HepG2 (cell line): Measurements from ENCODE around the gene BCL6. TPM values are rescaled to one million over a fixed set of nuclear protein-coding genes. Genes with fewer than 3 reads are reported as not detected.

Source experiments
- AGO2 ChIP-seq: fragments of 200-400 bp; formaldehyde crosslinking; optimal IDR thresholded peaks from 2 replicates; pipeline ENCODE3; 2017; ENCODE audit warnings: mild to moderate bottlenecking, low read depth, low read length, moderate library complexity
- BCL6 ChIP-seq: IDR thresholded peaks from 2 replicates; pipeline ENCODE4 v1.6.1; 2016; ENCODE audit warnings: missing genetic modification reagents, missing compliant biosample characterization
- ELF3 ChIP-seq: IDR thresholded peaks from 2 replicates; pipeline ENCODE4 v1.6.1; 2016; ENCODE audit warnings: missing genetic modification reagents, missing compliant biosample characterization
- GATAD1 ChIP-seq: IDR thresholded peaks from 2 replicates; pipeline ENCODE4 v1.6.1; 2016; ENCODE audit warnings: missing genetic modification reagents, missing compliant biosample characterization
- GLMP ChIP-seq: sonication (generic); formaldehyde crosslinking; IDR thresholded peaks from 2 replicates; pipeline ENCODE4 v1.9.0; 2021; ENCODE audit warnings: missing genetic modification reagents, mild to moderate bottlenecking, borderline replicate concordance
- HNF4A ChIP-seq: sonication (generic); formaldehyde crosslinking; IDR thresholded peaks from 2 replicates; pipeline ENCODE4 v1.4.0; 2020; ENCODE audit warnings: missing genetic modification reagents
- HOXA5 ChIP-seq: sonication (generic); formaldehyde crosslinking; IDR thresholded peaks from 2 replicates; pipeline ENCODE4 v1.4.0; 2020; ENCODE audit warnings: missing genetic modification reagents
- MED13 ChIP-seq: sonication (generic); formaldehyde crosslinking; IDR thresholded peaks from 2 replicates; pipeline ENCODE4 v1.5.0; 2020; ENCODE audit warnings: missing genetic modification reagents
- POLR2G ChIP-seq: fragments of 200-400 bp; formaldehyde crosslinking; IDR thresholded peaks from 2 replicates; pipeline ENCODE4 v1.6.1; 2018; ENCODE audit warnings: mild to moderate bottlenecking, low read depth, low read length, moderate library complexity
- RBFOX2 ChIP-seq: fragments of 200-400 bp; formaldehyde crosslinking; IDR thresholded peaks from 2 replicates; pipeline ENCODE4 v1.6.1; 2017; ENCODE audit warnings: low read depth, mild to moderate bottlenecking, low read length
- SAFB2 ChIP-seq: sonication (generic); formaldehyde crosslinking; IDR thresholded peaks from 2 replicates; pipeline ENCODE4 v1.5.1; 2020; ENCODE audit warnings: missing genetic modification reagents, low read depth, mild to moderate bottlenecking, borderline replicate concordance
- SIX1 ChIP-seq: sonication (generic); formaldehyde crosslinking; IDR thresholded peaks from 2 replicates; pipeline ENCODE4 v1.4.0; 2020; ENCODE audit warnings: missing genetic modification reagents, borderline replicate concordance
- SRY ChIP-seq: sonication (generic); formaldehyde crosslinking; IDR thresholded peaks from 2 replicates; pipeline ENCODE4 v1.8.0; 2022; ENCODE audit warnings: mild to moderate bottlenecking, missing genetic modification reagents
- WIZ ChIP-seq: sonication (generic); formaldehyde crosslinking; IDR thresholded peaks from 2 replicates; pipeline ENCODE4 v1.5.1; 2020; ENCODE audit warnings: mild to moderate bottlenecking, missing genetic modification reagents
- ZBTB10 ChIP-seq: sonication (generic); formaldehyde crosslinking; IDR thresholded peaks from 2 replicates; pipeline ENCODE4 v1.4.0; 2020; ENCODE audit warnings: missing genetic modification reagents, borderline replicate concordance
- ZFAT ChIP-seq: sonication (generic); formaldehyde crosslinking; conservative IDR thresholded peaks from 2 replicates; pipeline ENCODE4 v1.8.1; 2023; ENCODE audit warnings: missing genetic modification reagents, inconsistent platforms
- ZFP90 ChIP-seq: sonication (generic); formaldehyde crosslinking; IDR thresholded peaks from 2 replicates; pipeline ENCODE4 v1.8.0; 2022; ENCODE audit warnings: missing genetic modification reagents, mild to moderate bottlenecking, inconsistent platforms, borderline replicate concordance
- ZFX ChIP-seq: sonication (generic); formaldehyde crosslinking; IDR thresholded peaks from 2 replicates; pipeline ENCODE4 v1.4.0; 2020; ENCODE audit warnings: mild to moderate bottlenecking, low read depth, missing genetic modification reagents, moderate library complexity
- ZNF101 ChIP-seq: sonication (generic); formaldehyde crosslinking; IDR thresholded peaks from 2 replicates; pipeline ENCODE4 v1.4.0; 2020; ENCODE audit warnings: mild to moderate bottlenecking, low read depth, missing genetic modification reagents, borderline replicate concordance
- ZNF441 ChIP-seq: sonication (generic); formaldehyde crosslinking; IDR thresholded peaks from 2 replicates; pipeline ENCODE4 v1.7.0; 2021; ENCODE audit warnings: missing genetic modification reagents, borderline replicate concordance
- ZNF512B ChIP-seq: sonication (generic); formaldehyde crosslinking; IDR thresholded peaks from 2 replicates; pipeline ENCODE4 v1.5.1; 2020; ENCODE audit warnings: missing genetic modification reagents, mild to moderate bottlenecking, borderline replicate concordance
- ZNF570 ChIP-seq: sonication (generic); formaldehyde crosslinking; IDR thresholded peaks from 2 replicates; pipeline ENCODE4 v1.4.0; 2020; ENCODE audit warnings: mild to moderate bottlenecking, missing genetic modification reagents, borderline replicate concordance
- ZNF605 ChIP-seq: sonication (generic); formaldehyde crosslinking; IDR thresholded peaks from 2 replicates; pipeline ENCODE4 v1.8.0; 2022; ENCODE audit warnings: mild to moderate bottlenecking, missing genetic modification reagents
- ZNF619 ChIP-seq: sonication (generic); formaldehyde crosslinking; IDR thresholded peaks from 2 replicates; pipeline ENCODE4 v1.4.0; 2020; ENCODE audit warnings: mild to moderate bottlenecking, missing genetic modification reagents
- polyA plus RNA-seq, 8 experiments: library from polyadenylated mRNA; depleted of rRNA in 3 of 8; stranded (reverse) in 7 of 8; unstranded in 1 of 8; fragments of >200 nt; fragmentation: Illumina TruSeq in 4 of 8; extraction: Trizol in 4 of 8; gene quantifications; 2 replicates each; pipeline versions ENCODE4 v1.2.1 to v1.2.3, GENCODE V29; 2011 to 2016; ENCODE audit warnings: low read depth in 4 of 8, missing spikeins in 1 of 8, mixed read lengths in 1 of 8; ENCODE audit not compliant: insufficient read depth in 1 of 8
- total RNA-seq, 5 experiments: library from RNA; depleted of rRNA; stranded (reverse); fragments of >200 nt; fragmentation: Illumina TruSeq; extraction: Trizol; gene quantifications; 2 replicates each; pipeline ENCODE4 v1.2.3, GENCODE V29; 2016; ENCODE audit warnings: low read depth in 1 of 5

Gene BCL6
- total and polyA plus RNA-seq, 2 of the 13 experiments (the other 11 are each of a cell fraction or from before 2014, with no cell fraction given): 21.2 to 53.7 TPM

GRCh38 chr3:187742351-187743171 lies 2.7 kb downstream of the BCL6 start (continued):
- no peak for TF ChIP-seq ZFX
- TF ChIP-seq ZNF605: no peak
- no peak for TF ChIP-seq SRY (CRISPR knock-in tag)
- no peak for TF ChIP-seq WIZ (CRISPR knock-in tag)
- TF ChIP-seq ZNF101: no peak
- TF ChIP-seq MED13 (CRISPR knock-in tag): no peak
- no peak for TF ChIP-seq ZNF619 (CRISPR knock-in tag)
- peak; percentile 52; the same call in 1 of the 2 replicates for TF ChIP-seq BCL6 (CRISPR knock-in tag)
- no peak for TF ChIP-seq ZBTB10
- TF ChIP-seq RBFOX2: peak; percentile 47; the same call in 1 of the 2 replicates
- no peak for TF ChIP-seq SAFB2 (CRISPR knock-in tag)
- 0 out of 2 replicates have a peak, but pooled peaks have one; percentile 2 for TF ChIP-seq POLR2G
- TF ChIP-seq GLMP: no peak
- TF ChIP-seq ZNF441 (CRISPR knock-in tag): no peak
- 0 out of 2 replicates have a peak, but pooled peaks have one; percentile 13 for TF ChIP-seq ZFP90 (CRISPR knock-in tag)
- no peak for TF ChIP-seq ZFAT (CRISPR knock-in tag)
- TF ChIP-seq ZNF512B (CRISPR knock-in tag): no peak
- no peak for TF ChIP-seq ELF3
- TF ChIP-seq GATAD1 (CRISPR knock-in tag): no peak
- no peak for TF ChIP-seq ZNF570 (CRISPR knock-in tag)
- no peak for TF ChIP-seq HOXA5
- TF ChIP-seq AGO2: peak; percentile 29
- no peak for TF ChIP-seq HNF4A (CRISPR knock-in tag)
- no peak for TF ChIP-seq SIX1 (CRISPR knock-in tag)
